ENCODE measurements around the gene KLHL29.

- no peak for TF ChIP-seq POLR2A (IDR thresholded peaks at IDR 0.05; ENCODE audit: low read depth, low read length)
- TF ChIP-seq TAF1 (IDR thresholded peaks at IDR 0.05; ENCODE audit: borderline replicate concordance, low read depth, low read length), result no peak
- no peak for TF ChIP-seq POLR2AphosphoS5 (IDR thresholded peaks at IDR 0.05; ENCODE audit: low read depth, low read length)
These were observed 161.9 kb downstream of the KLHL29 start for GRCh38 chr2:23546913-23547312.
